ENCODE measurements around the gene BCL11B. TPM values are rescaled to one million over a fixed set of nuclear protein-coding genes. Genes with fewer than 3 reads are reported as not detected.

The BCL11B gene
- total and polyA plus RNA-seq, 10 of the 15 experiments (the other 5 are each of a cell fraction or from before 2014, with no cell fraction given), result 0.38 to 5.5 (median 1.3) TPM

DNA sequence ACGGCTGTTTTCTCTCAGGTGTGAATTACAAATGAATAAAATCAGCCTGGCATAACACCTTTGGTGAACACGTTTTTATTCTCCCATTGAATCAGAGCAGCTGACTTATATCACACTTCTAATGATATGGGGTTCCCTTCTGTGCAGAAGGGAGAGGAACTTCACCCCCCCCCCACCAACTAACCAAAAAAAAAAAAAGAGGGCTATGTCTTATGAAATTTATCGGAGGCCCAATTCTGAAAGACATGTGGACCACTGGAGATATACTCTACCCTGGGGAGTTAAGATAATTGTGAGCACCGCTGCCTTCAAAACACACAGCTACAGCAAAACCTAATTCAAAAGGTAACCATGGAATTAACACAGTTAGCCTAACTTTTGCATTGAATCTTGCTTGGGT is 4.6 kb downstream of the BCL11B start (continued):
- TF ChIP-seq, protein P1, sequence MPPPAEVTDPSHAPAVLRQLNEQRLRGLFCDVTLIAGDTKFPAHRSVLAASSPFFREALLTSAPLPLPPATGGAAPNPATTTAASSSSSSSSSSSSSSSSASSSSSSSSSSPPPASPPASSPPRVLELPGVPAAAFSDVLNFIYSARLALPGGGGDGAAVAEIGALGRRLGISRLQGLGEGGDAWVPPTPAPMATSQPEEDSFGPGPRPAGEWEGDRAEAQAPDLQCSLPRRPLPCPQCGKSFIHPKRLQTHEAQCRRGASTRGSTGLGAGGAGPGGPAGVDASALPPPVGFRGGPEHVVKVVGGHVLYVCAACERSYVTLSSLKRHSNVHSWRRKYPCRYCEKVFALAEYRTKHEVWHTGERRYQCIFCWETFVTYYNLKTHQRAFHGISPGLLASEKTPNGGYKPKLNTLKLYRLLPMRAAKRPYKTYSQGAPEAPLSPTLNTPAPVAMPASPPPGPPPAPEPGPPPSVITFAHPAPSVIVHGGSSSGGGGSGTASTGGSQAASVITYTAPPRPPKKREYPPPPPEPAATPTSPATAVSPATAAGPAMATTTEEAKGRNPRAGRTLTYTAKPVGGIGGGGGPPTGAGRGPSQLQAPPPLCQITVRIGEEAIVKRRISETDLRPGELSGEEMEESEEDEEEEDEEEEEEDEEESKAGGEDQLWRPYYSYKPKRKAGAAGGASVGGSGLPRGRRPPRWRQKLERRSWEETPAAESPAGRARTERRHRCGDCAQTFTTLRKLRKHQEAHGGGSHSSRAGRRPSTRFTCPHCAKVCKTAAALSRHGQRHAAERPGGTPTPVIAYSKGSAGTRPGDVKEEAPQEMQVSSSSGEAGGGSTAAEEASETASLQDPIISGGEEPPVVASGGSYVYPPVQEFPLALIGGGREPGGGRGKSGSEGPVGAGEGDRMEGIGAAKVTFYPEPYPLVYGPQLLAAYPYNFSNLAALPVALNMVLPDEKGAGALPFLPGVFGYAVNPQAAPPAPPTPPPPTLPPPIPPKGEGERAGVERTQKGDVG (CRISPR knock-in tag; IDR thresholded peaks at IDR 0.05), result no peak

DNA sequence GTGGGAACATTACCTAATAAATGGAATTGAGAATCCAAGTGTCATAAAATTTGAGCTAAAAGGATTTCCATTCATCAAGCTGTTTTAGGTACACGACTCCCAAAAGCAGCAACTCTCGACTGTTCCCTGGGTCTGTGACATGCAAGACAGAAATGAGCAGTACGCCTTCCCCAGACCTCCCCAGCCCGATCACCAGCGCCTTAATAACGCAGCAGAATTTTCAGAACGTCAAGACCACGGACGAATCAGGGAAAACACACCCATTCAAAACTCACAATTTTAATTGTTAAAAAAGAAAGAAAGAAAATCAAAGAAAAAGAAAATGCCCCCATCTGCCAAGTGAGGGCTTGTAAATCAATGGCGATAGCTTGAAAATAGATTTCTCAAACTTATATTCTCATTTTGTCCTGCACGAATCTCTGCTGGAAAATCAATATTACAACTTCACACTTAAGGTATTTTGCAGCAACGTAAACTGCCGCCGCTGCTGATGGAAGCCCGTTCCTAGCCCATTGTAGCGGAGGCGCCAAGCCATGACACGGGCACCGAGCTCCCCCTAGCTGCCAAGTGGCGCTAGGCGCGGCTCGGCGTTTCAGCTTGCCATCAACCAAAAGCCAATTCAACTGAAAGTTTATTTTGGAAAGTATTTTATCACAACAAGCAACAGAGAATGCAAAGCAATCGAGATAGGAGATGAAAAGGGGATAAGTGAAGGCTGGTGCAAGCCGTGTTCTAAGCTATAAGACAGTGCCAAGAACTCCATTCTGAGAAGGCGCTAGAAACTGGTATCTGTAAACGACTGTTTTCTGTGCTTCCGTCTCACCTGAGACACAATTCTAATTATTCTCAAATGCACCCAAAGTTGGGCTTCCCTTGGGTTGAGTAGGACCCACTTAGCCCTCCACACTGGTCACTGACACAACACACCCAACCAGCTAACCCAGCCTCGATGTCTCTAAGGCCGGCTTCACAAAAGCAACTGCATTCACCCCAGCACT is 5.5 kb downstream of the BCL11B start:
- FAIRE-seq (peak; percentile 62), ATAC-seq (peak; percentile 82), DNase-seq (ENCODE audit: low read depth, low spot score) (no peak)
- ChIA-PET RAD21 (ENCODE audit: unreplicated experiment) (interaction anchor here (0.6 to 10.2 kb wide), 14 partner anchors 9 to 1966 kb away, joined by 3 to 91 read pairs (median 4); no protein-coding TSS in a partner anchor), SMC1A (ENCODE audit: uncharacterized antibody, unreplicated experiment) (interaction anchor here (0.7 to 6.2 kb wide), 19 partner anchors 10 to 1966 kb away, joined by 3 to 63 read pairs (median 4); no protein-coding TSS in a partner anchor), POLR2A (no interaction called here), CTCF (interaction anchor here (0.7 to 8.4 kb wide), 26 partner anchors 10 to 1960 kb away, joined by 3 to 83 read pairs (median 3); no protein-coding TSS in a partner anchor)
- H3K27ac ChIP-seq (ENCODE audit: control insufficient read depth, insufficient read depth), result no peak overlapping the region
- H3K36me3 ChIP-seq (ENCODE audit: control insufficient read depth in 2 of 2, insufficient read depth in 2 of 2, low read length in 1 of 2), result no peaks in the 10 kb centered on the region
- in situ Hi-C loops (cut with MboI), result loop anchor here (10.0 to 25.0 kb wide), 2 partner anchors 1129 to 1562 kb away; no protein-coding TSS in a partner anchor
- H3K27me3 ChIP-seq (replicated peaks in 1 of 2; ENCODE audit: control insufficient read depth in 2 of 2, insufficient read depth in 2 of 2, low read length in 1 of 2), result peaks cover 11 to 13% of the 10 kb centered on the region in 2 experiments
- H3K4me2 ChIP-seq (ENCODE audit: control insufficient read depth, insufficient read depth), result no peak overlapping the region
- no peaks in the 10 kb centered on the region for H4K20me1 ChIP-seq (ENCODE audit: control insufficient read depth, insufficient read depth)
- WGBS (ENCODE audit: insufficient coverage, insufficient replicate concordance, low lambda C conversion rate, missing lambda C conversion rate), result 23% methylated on average over 31 of the region's 31 CpGs
- no TSS peak for BruUV-seq (replicated peaks)
- H3K4me1 ChIP-seq (ENCODE audit: control insufficient read depth, insufficient read depth, low read length), result no peaks in the 10 kb centered on the region
- intact Hi-C loops (cut with micrococcal nuclease; ENCODE audit: unreplicated experiment), result loop anchor here (2.0 to 10.0 kb wide), 4 partner anchors 148 to 1552 kb away; no protein-coding TSS in a partner anchor
- no peaks in the 10 kb centered on the region for H3K79me2 ChIP-seq (ENCODE audit: control insufficient read depth, insufficient read depth, low read length)
- no peaks in the 10 kb centered on the region for H3K9me3 ChIP-seq (replicated peaks; ENCODE audit: control insufficient read depth, insufficient read depth, low read length)
- H3K9ac ChIP-seq (ENCODE audit: control insufficient read depth, insufficient read depth, low read length), result no peak overlapping the region
- H3K4me3 ChIP-seq, result no peak overlapping the region
- no peak overlapping the region for H2AFZ ChIP-seq (ENCODE audit: control insufficient read depth, low read depth, low read length)
- TF ChIP-seq YY1 (IDR thresholded peaks at IDR 0.05; ENCODE audit: low read depth, low read length), result peak; percentile 64
- TF ChIP-seq MTA2 (IDR thresholded peaks at IDR 0.05; ENCODE audit: low read depth), result no peak
- TF ChIP-seq ZNF207 (IDR thresholded peaks at IDR 0.05; ENCODE audit: borderline replicate concordance), result no peak
- TF ChIP-seq, protein P2, sequence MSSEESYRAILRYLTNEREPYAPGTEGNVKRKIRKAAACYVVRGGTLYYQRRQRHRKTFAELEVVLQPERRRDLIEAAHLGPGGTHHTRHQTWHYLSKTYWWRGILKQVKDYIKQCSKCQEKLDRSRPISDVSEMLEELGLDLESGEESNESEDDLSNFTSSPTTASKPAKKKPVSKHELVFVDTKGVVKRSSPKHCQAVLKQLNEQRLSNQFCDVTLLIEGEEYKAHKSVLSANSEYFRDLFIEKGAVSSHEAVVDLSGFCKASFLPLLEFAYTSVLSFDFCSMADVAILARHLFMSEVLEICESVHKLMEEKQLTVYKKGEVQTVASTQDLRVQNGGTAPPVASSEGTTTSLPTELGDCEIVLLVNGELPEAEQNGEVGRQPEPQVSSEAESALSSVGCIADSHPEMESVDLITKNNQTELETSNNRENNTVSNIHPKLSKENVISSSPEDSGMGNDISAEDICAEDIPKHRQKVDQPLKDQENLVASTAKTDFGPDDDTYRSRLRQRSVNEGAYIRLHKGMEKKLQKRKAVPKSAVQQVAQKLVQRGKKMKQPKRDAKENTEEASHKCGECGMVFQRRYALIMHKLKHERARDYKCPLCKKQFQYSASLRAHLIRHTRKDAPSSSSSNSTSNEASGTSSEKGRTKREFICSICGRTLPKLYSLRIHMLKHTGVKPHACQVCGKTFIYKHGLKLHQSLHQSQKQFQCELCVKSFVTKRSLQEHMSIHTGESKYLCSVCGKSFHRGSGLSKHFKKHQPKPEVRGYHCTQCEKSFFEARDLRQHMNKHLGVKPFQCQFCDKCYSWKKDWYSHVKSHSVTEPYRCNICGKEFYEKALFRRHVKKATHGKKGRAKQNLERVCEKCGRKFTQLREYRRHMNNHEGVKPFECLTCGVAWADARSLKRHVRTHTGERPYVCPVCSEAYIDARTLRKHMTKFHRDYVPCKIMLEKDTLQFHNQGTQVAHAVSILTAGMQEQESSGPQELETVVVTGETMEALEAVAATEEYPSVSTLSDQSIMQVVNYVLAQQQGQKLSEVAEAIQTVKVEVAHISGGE (CRISPR knock-in tag; IDR thresholded peaks at IDR 0.05), result no peak
- TF ChIP-seq CHD4 (IDR thresholded peaks at IDR 0.05), result no peak
- TF ChIP-seq, protein P3, sequence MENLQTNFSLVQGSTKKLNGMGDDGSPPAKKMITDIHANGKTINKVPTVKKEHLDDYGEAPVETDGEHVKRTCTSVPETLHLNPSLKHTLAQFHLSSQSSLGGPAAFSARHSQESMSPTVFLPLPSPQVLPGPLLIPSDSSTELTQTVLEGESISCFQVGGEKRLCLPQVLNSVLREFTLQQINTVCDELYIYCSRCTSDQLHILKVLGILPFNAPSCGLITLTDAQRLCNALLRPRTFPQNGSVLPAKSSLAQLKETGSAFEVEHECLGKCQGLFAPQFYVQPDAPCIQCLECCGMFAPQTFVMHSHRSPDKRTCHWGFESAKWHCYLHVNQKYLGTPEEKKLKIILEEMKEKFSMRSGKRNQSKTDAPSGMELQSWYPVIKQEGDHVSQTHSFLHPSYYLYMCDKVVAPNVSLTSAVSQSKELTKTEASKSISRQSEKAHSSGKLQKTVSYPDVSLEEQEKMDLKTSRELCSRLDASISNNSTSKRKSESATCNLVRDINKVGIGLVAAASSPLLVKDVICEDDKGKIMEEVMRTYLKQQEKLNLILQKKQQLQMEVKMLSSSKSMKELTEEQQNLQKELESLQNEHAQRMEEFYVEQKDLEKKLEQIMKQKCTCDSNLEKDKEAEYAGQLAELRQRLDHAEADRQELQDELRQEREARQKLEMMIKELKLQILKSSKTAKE (IDR thresholded peaks at IDR 0.05; ENCODE audit: low read depth, poor library complexity, severe bottlenecking), result no peak
- no peak; a peak in 1 of 4 replicates for TF ChIP-seq ETV6 (conservative IDR thresholded peaks at IDR 0.05 in 1 of 2, IDR thresholded peaks at IDR 0.05 in 1 of 2; ENCODE audit: borderline replicate concordance in 1 of 2, low read depth in 1 of 2)
- no peak for TF ChIP-seq SUZ12 (IDR thresholded peaks at IDR 0.05; ENCODE audit: unreplicated experiment)
